Activated CD4-positive, alpha-beta T cell treated with anti-CD3 and anti-CD28 coated beads for 4 hours (primary cell): ENCODE data around the gene ABAT.

Experiments used
- DNase-seq, 2 donors: peaks; one replicate each; pipeline ENCODE4 v3.0.0-alpha.2; 2020

ABAT gene

GRCh38 chr16:8826278-8826879 lies 152.0 kb downstream of the ABAT start:
- no peak for DNase-seq

- no peak for DNase-seq
Observed at GRCh38 chr16:8828541-8829165, 154.2 kb downstream of the ABAT start.

DNA sequence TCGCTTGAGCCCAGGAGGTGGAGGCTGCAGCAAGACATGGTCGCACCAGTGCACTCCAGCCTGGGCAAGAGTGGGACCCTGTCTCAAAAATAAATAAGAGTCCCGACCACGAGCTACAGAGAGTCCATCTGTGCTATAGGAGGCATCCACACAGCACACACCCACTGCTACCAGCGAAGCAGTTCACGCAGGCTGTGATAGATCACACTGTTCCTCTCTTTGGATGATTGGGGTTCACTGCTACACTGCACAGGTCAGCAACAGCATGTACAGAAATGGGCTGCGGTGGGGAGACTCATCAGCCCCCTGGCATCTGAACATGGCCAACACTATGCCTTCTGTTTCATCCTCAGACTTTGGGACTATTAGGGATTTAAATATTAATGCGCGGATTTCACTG lies 157.0 kb downstream of the ABAT start:
- DNase-seq: no peak

GRCh38 chr16:8831871-8832716 lies 157.7 kb downstream of the ABAT start:
- no peak for DNase-seq

DNA sequence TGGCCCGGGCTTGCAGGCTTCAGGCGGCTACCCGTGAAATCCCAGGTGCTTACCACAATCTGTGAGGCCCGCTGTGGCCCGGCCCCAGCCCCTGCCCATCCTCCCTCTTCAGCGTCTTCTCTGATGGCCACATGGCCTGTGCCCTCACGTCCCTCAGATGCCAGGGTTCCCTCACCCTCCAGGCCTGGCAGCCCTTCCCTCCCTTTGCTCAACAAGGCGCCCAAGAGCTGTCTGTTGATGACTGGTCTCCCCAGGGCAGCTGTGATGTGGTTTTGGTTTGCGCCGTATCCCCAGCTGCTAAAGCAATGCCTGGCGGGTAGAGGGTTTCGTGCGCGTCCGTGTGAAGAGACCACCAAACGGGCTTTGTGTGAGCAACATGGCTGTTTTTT lies 158.3 kb downstream of the ABAT start:
- no peak for DNase-seq
